HFF-Myc (cell line): ENCODE data around the gene HCN4.
"Not testable (repeated sequence)": the region's sequence is repeated elsewhere in the genome, so short reads cannot be mapped to it uniquely, and the experiment has no call there.

Source experiments
- DNase-seq: peaks from one replicate; pipeline ENCODE4 v3.0.0-alpha.2; 2011; ENCODE audit warnings: low read depth; ENCODE audit errors: extremely low read depth
- H3K4me3 ChIP-seq: replicated peaks from 2 replicates; pipeline ENCODE4 v1.5.1; 2011; ENCODE audit warnings: low read depth, mild to moderate bottlenecking, control low read depth, low read length
- CTCF ChIP-seq: IDR thresholded peaks from 2 replicates; pipeline ENCODE4 v1.5.1; 2012; ENCODE audit warnings: mild to moderate bottlenecking, low read depth, low read length, control low read depth; ENCODE audit errors: missing control alignments

The HCN4 gene

GRCh38 chr15:73318463-73319351 lies 50.1 kb downstream of the HCN4 start:
- DNase-seq, result no peak
- no peak for TF ChIP-seq CTCF
- H3K4me3 ChIP-seq, result no peak overlapping the region

GRCh38 chr15:73317651-73318462 lies 50.9 kb downstream of the HCN4 start:
- TF ChIP-seq CTCF, result no peak
- no peak for DNase-seq

GRCh38 chr15:73313861-73314260 lies 54.9 kb downstream of the HCN4 start:
- TF ChIP-seq CTCF, result no peak
- no peak for DNase-seq
- no peak overlapping the region for H3K4me3 ChIP-seq

More at GRCh38 chr15:73317651-73318462, 50.9 kb downstream of the HCN4 start:
- no peak overlapping the region for H3K4me3 ChIP-seq

- no peak overlapping the region for H3K4me3 ChIP-seq
- no peak for DNase-seq
- TF ChIP-seq CTCF, result no peak
Measured at GRCh38 chr15:73308305-73308704, 60.5 kb downstream of the HCN4 start.

GRCh38 chr15:73305331-73306211 lies 63.2 kb downstream of the HCN4 start:
- peak; percentile 62 for TF ChIP-seq CTCF
- peak; percentile 27 for DNase-seq
- no peak overlapping the region for H3K4me3 ChIP-seq

- no peak overlapping the region for H3K4me3 ChIP-seq
- no peak for TF ChIP-seq CTCF
- DNase-seq, result no peak
Measured at GRCh38 chr15:73303636-73304035, 65.1 kb downstream of the HCN4 start.

- DNase-seq, H3K4me3 ChIP-seq: not testable (repeated sequence)
Measured at GRCh38 chr15:73300286-73300685, 68.5 kb downstream of the HCN4 start.
